HEK293 (cell line): ENCODE measurements around the gene USP35.

Source experiments
- CTCF ChIA-PET: fragments of 350-600 bp; formaldehyde crosslinking; extraction: SDS; loops from one replicate; lab custom pipeline; 2021; ENCODE audit warnings: antibody characterized with exemption; lab: Yijun Ruan, JAX
- POLR2A ChIA-PET: fragments of 300-600 bp; formaldehyde crosslinking; extraction: SDS; loops from one replicate; lab custom pipeline; 2020; ENCODE audit warnings: antibody characterized with exemption, inconsistent platforms; lab: Yijun Ruan, JAX
- H3K27ac ChIP-seq: fragments of 200-500 bp; sonication (Bioruptor generic); 2 replicates; pipeline ENCODE4 v1.5.1; 2014; ENCODE audit warnings: low read depth, low read length, control low read depth, inconsistent platforms; ENCODE audit errors: extremely low read depth
- H3K36me3 ChIP-seq, 2 experiments: fragments of 200-500 bp in 1 of 2; sonication (Bioruptor generic) in 1 of 2; 1 replicate in 1 of 2; 2 replicates in 1 of 2; pipeline ENCODE4 v1.5.1; 2014 to 2017; ENCODE audit warnings: inconsistent platforms in 2 of 2, low read length in 2 of 2; ENCODE audit not compliant: control insufficient read depth in 2 of 2, insufficient read depth in 1 of 2
- H3K4me1 ChIP-seq: fragments of 200-500 bp; sonication (Bioruptor generic); 2 replicates; pipeline ENCODE4 v1.5.1; 2014; ENCODE audit warnings: mild to moderate bottlenecking, low read length, inconsistent platforms; ENCODE audit not compliant: control insufficient read depth, insufficient read depth
- H3K4me3 ChIP-seq: 2 replicates; pipeline ENCODE4 v1.5.1; 2011; ENCODE audit warnings: low read depth, mild to moderate bottlenecking, control low read depth, low read length, moderate library complexity
- H3K9me3 ChIP-seq: fragments of 200-500 bp; sonication (Bioruptor generic); 2 replicates; pipeline ENCODE4 v1.5.1; 2014; ENCODE audit warnings: low read depth, low read length, inconsistent platforms; ENCODE audit not compliant: control insufficient read depth, insufficient read depth
- GLIS2 ChIP-seq: fragments of 450-650 bp; formaldehyde crosslinking; IDR thresholded peaks from 2 replicates; pipeline ENCODE4 v1.5.1; 2016; ENCODE audit warnings: missing biosample characterization, missing genetic modification characterization
- HOXD13 ChIP-seq: sonication (generic); formaldehyde crosslinking; IDR thresholded peaks from 2 replicates; pipeline ENCODE4 v1.8.0; 2022; ENCODE audit warnings: missing genetic modification reagents, borderline replicate concordance
- KLF9 ChIP-seq: fragments of 450-650 bp; formaldehyde crosslinking; IDR thresholded peaks from 2 replicates; pipeline ENCODE4 v1.5.1; 2016; ENCODE audit warnings: missing biosample characterization, missing genetic modification characterization, low read depth
- OSR2 ChIP-seq: fragments of 450-650 bp; formaldehyde crosslinking; IDR thresholded peaks from 2 replicates; pipeline ENCODE4 v1.5.1; 2016; ENCODE audit warnings: missing biosample characterization, missing genetic modification characterization
- PATZ1 ChIP-seq: fragments of 450-650 bp; formaldehyde crosslinking; IDR thresholded peaks from 2 replicates; pipeline ENCODE4 v1.5.1; 2016; ENCODE audit warnings: missing biosample characterization, missing genetic modification characterization
- SP3 ChIP-seq: fragments of 450-650 bp; formaldehyde crosslinking; IDR thresholded peaks from 2 replicates; pipeline ENCODE4 v1.5.1; 2016; ENCODE audit warnings: missing biosample characterization, missing genetic modification characterization
- TCF7L2 ChIP-seq: IDR thresholded peaks from 2 replicates; pipeline ENCODE4 v1.6.1; 2011; ENCODE audit warnings: low read depth, mild to moderate bottlenecking, inconsistent platforms, low read length, moderate library complexity, borderline replicate concordance
- ZBTB1 ChIP-seq: fragments of 450-650 bp; formaldehyde crosslinking; IDR thresholded peaks from 2 replicates; pipeline ENCODE4 v1.5.1; 2016; ENCODE audit warnings: missing biosample characterization, missing genetic modification characterization
- ZBTB17 ChIP-seq: fragments of 450-650 bp; formaldehyde crosslinking; IDR thresholded peaks from 2 replicates; pipeline ENCODE4 v1.5.1; 2016; ENCODE audit warnings: missing biosample characterization, missing genetic modification characterization
- ZBTB21 ChIP-seq: fragments of 450-650 bp; formaldehyde crosslinking; IDR thresholded peaks from 2 replicates; pipeline ENCODE4 v1.5.1; 2017; ENCODE audit warnings: missing biosample characterization, missing genetic modification characterization
- ZNF18 ChIP-seq: fragments of 450-650 bp; formaldehyde crosslinking; IDR thresholded peaks from 2 replicates; pipeline ENCODE4 v1.5.1; 2016; ENCODE audit warnings: missing biosample characterization, missing genetic modification characterization
- ZNF391 ChIP-seq: fragments of 450-650 bp; formaldehyde crosslinking; IDR thresholded peaks from 2 replicates; pipeline ENCODE4 v1.5.1; 2016; ENCODE audit warnings: low read depth, missing biosample characterization, missing genetic modification characterization, borderline replicate concordance
- ZNF433 ChIP-seq: fragments of 450-650 bp; formaldehyde crosslinking; IDR thresholded peaks from 2 replicates; pipeline ENCODE4 v1.5.1; 2016; ENCODE audit warnings: missing biosample characterization, missing genetic modification characterization, low read depth
- ZNF558 ChIP-seq: fragments of 450-650 bp; formaldehyde crosslinking; IDR thresholded peaks from 2 replicates; pipeline ENCODE4 v1.5.1; 2016; ENCODE audit warnings: missing biosample characterization, missing genetic modification characterization
- ZNF571 ChIP-seq: fragments of 450-650 bp; formaldehyde crosslinking; IDR thresholded peaks from 2 replicates; pipeline ENCODE4 v1.5.0; 2017; ENCODE audit warnings: missing biosample characterization, missing genetic modification characterization
- ZNF596 ChIP-seq: fragments of 450-650 bp; IDR thresholded peaks from 2 replicates; pipeline ENCODE4 v1.5.0; 2018; ENCODE audit warnings: missing biosample characterization, mild to moderate bottlenecking, missing genetic modification characterization, moderate library complexity
- ZNF639 ChIP-seq: fragments of 450-650 bp; formaldehyde crosslinking; IDR thresholded peaks from 2 replicates; pipeline ENCODE4 v1.5.1; 2016; ENCODE audit warnings: missing biosample characterization, missing genetic modification characterization
- ZSCAN23 ChIP-seq: fragments of 450-650 bp; formaldehyde crosslinking; IDR thresholded peaks from 2 replicates; pipeline ENCODE4 v1.5.1; 2016; ENCODE audit warnings: missing biosample characterization, missing genetic modification characterization
- ZXDB ChIP-seq: fragments of 450-650 bp; formaldehyde crosslinking; IDR thresholded peaks from 2 replicates; pipeline ENCODE4 v1.5.1; 2016; ENCODE audit warnings: missing biosample characterization, missing genetic modification characterization
- TF ChIP-seq, protein P1 (sequence below): fragments of 450-650 bp; formaldehyde crosslinking; IDR thresholded peaks from 2 replicates; pipeline ENCODE4 v1.5.1; 2016; ENCODE audit warnings: missing biosample characterization, missing genetic modification characterization

Gene USP35

GRCh38 chr11:78189174-78189724 is 530 bp downstream of the USP35 start:
- Histone ChIP-seq H3K4me1 (no peaks in the 10 kb centered on the region), H3K4me3 (peak overlapping the region; percentile 83), H3K36me3 (no peaks in the 10 kb centered on the region), H3K9me3 (no peaks in the 10 kb centered on the region), H3K27ac (no peak overlapping the region; the same call in 1 of the 2 replicates)
- CTCF ChIA-PET: interaction anchor here (1.9 kb wide), 1 partner anchor 375 kb away, joined by 4 read pairs; no protein-coding TSS in a partner anchor
- POLR2A ChIA-PET: interaction anchor here (1.0 to 1.6 kb wide), 3 partner anchors 12 to 194 kb away, joined by 3 to 21 read pairs (median 4); partner anchors contain the start of genes ALG8 and INTS4
- TF ChIP-seq ZNF433: no peak
- no peak for TF ChIP-seq ZNF391 (tag by site-specific recombination)
- no peak for TF ChIP-seq ZBTB17 (tag by site-specific recombination)
- TF ChIP-seq, protein P1, sequence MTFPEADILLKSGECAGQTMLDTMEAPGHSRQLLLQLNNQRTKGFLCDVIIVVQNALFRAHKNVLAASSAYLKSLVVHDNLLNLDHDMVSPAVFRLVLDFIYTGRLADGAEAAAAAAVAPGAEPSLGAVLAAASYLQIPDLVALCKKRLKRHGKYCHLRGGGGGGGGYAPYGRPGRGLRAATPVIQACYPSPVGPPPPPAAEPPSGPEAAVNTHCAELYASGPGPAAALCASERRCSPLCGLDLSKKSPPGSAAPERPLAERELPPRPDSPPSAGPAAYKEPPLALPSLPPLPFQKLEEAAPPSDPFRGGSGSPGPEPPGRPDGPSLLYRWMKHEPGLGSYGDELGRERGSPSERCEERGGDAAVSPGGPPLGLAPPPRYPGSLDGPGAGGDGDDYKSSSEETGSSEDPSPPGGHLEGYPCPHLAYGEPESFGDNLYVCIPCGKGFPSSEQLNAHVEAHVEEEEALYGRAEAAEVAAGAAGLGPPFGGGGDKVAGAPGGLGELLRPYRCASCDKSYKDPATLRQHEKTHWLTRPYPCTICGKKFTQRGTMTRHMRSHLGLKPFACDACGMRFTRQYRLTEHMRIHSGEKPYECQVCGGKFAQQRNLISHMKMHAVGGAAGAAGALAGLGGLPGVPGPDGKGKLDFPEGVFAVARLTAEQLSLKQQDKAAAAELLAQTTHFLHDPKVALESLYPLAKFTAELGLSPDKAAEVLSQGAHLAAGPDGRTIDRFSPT (tag by site-specific recombination): no peak
- TF ChIP-seq HOXD13 (CRISPR knock-in tag): no peak

GRCh38 chr11:78189851-78190250 is 1.1 kb downstream of the USP35 start:
- TF ChIP-seq SP3 (tag by site-specific recombination): no peak
- TF ChIP-seq ZSCAN23 (tag by site-specific recombination): no peak
- TF ChIP-seq PATZ1 (tag by site-specific recombination): no peak
- no peak for TF ChIP-seq KLF9
- TF ChIP-seq ZNF18: no peak
- 0 out of 2 replicates have a peak, but pooled peaks have one; percentile 14 for TF ChIP-seq GLIS2 (tag by site-specific recombination)
- no peak overlapping the region for H3K27ac ChIP-seq
- ChIA-PET POLR2A (no interaction called here), CTCF (interaction anchor here (1.9 kb wide), 1 partner anchor 375 kb away, joined by 4 read pairs; no protein-coding TSS in a partner anchor)
- no peaks in the 10 kb centered on the region for H3K9me3 ChIP-seq
- H3K4me3 ChIP-seq: no peak overlapping the region
- H3K4me1 ChIP-seq: no peaks in the 10 kb centered on the region
- no peaks in the 10 kb centered on the region for H3K36me3 ChIP-seq

GRCh38 chr11:78190374-78190773 is 1.7 kb downstream of the USP35 start:
- no peaks in the 10 kb centered on the region for H3K36me3 ChIP-seq
- no peaks in the 10 kb centered on the region for H3K4me1 ChIP-seq
- no peak overlapping the region for H3K4me3 ChIP-seq
- TF ChIP-seq ZNF558 (no peak), ZNF639 (tag by site-specific recombination) (no peak), ZNF596 (tag by site-specific recombination) (no peak), OSR2 (no peak), ZBTB1 (no peak), ZXDB (tag by site-specific recombination) (no peak), ZNF571 (no peak), ZBTB21 (no peak), TCF7L2 (no peak), GLIS2 (tag by site-specific recombination) (no peak)
- TF ChIP-seq, all 188 proteins: peak for 0
- ChIA-PET CTCF (interaction anchor here (1.9 kb wide), 1 partner anchor 374 kb away, joined by 4 read pairs; no protein-coding TSS in a partner anchor), POLR2A (interaction anchor here (0.5 kb wide), 1 partner anchor 570 kb away, joined by 3 read pairs; no protein-coding TSS in a partner anchor)
- no peak overlapping the region for H3K27ac ChIP-seq
- no peaks in the 10 kb centered on the region for H3K9me3 ChIP-seq
